ENCODE data around the gene ALDH3A1. TPM values are rescaled to one million over a fixed set of nuclear protein-coding genes. Genes with fewer than 3 reads are reported as not detected.

ALDH3A1 gene
- total RNA-seq, 1 donor from 2014 or later: 1.0 TPM

- Mint-ChIP-seq H3K27ac (no peak overlapping the region), H3K4me3 (ENCODE audit: low read depth) (no peak overlapping the region)
- no peak for DNase-seq (ENCODE audit: low spot score, unreplicated experiment)
Measured at GRCh38 chr17:19781488-19782458, 33.7 kb upstream of the ALDH3A1 start.

DNA sequence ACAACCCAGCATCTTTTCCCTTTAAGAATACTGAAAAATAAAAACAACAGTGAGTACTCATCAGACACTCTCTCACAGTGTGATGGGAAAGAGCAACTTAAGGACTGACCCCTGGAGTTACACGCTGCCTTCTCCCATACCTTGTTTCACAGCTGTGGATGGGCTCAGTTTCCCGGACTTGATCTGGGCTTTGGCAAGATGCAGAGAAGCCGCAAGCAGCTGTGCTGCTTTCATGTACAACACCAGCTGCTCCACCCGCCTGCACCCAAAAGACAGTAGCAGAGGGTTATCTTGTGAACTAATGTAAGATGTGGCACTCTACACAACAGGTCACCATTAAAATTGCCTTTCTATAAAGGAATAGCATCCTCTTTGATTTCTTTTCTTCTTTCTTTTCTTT lies 32.7 kb upstream of the ALDH3A1 start:
- TF ChIP-seq CTCF (IDR thresholded peaks at IDR 0.05; ENCODE audit: unreplicated experiment): no peak
- Mint-ChIP-seq H3K4me1 (ENCODE audit: low read depth) (no peaks in the 10 kb centered on the region), H3K9me3 (ENCODE audit: low read depth) (no peaks in the 10 kb centered on the region), H3K27me3 (no peaks in the 10 kb centered on the region), H3K27ac (no peak overlapping the region), H3K4me3 (ENCODE audit: low read depth) (no peak overlapping the region), H3K36me3 (ENCODE audit: insufficient read depth) (peaks cover 23% of the 10 kb centered on the region)
- DNase-seq (ENCODE audit: low spot score, unreplicated experiment): no peak

More at GRCh38 chr17:19781488-19782458, 33.7 kb upstream of the ALDH3A1 start:
- Mint-ChIP-seq H3K4me1 (ENCODE audit: low read depth) (no peaks in the 10 kb centered on the region), H3K9me3 (ENCODE audit: low read depth) (no peaks in the 10 kb centered on the region), H3K27me3 (no peaks in the 10 kb centered on the region), H3K36me3 (ENCODE audit: insufficient read depth) (peaks cover 20% of the 10 kb centered on the region)
- no peak for TF ChIP-seq CTCF (IDR thresholded peaks at IDR 0.05; ENCODE audit: unreplicated experiment)

DNA sequence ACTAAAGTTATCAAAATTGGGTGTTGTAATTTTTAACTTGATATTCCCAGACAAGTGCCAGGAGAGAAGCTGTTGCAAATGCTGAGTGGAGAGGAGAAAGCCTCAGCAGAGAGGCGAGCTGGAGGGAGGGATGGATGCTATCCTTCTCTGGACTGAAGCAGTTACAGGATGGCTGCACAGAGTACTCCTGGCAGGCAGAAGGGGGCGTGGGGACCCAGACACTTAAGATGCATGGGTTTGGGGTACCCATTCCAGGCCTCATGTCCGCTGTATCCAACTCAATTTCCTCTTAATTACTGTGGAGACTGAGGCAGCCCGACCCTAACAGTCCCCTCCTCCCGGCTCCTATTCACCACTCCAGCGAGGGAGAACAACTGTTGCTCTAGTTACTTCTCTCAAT lies 25.4 kb upstream of the ALDH3A1 start:
- Mint-ChIP-seq H3K9me3 (ENCODE audit: low read depth) (no peaks in the 10 kb centered on the region), H3K36me3 (ENCODE audit: insufficient read depth) (peaks cover 13% of the 10 kb centered on the region), H3K27ac (no peak overlapping the region), H3K4me3 (ENCODE audit: low read depth) (no peak overlapping the region), H3K4me1 (ENCODE audit: low read depth) (no peaks in the 10 kb centered on the region), H3K27me3 (no peaks in the 10 kb centered on the region)
- no peak for TF ChIP-seq CTCF (IDR thresholded peaks at IDR 0.05; ENCODE audit: unreplicated experiment)
- no peak for DNase-seq (ENCODE audit: low spot score, unreplicated experiment)

DNA sequence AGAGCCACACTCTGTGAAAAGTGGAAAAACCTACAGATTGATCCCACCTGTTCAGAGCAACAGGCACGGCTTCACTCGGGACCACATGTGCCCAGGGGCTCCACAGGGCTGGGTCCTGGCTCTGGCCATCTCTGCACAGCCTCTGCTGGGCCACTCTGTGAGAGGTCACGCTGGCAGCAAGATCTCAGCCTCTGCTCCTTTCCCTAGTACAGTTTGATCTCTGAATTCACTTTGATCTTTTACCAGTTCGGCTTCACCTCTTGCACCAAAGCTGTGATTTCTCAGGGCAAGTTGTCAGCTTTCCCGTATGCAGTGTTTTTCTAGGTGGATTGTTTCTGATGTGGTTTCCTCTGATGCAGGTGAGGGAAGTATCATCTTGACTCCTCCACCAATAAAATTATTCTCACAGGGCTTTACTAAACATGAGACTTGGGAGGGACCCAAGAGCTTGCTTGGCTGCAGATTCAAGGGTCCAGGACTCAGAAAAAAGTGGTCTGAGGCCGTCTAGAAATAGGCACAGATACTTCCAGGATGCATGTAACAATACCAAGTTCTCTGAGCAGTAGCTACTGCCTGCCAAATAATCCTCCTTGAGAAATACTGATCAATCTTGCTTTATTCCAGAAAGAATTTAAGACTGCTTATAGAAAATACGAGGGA lies 24.0 kb upstream of the ALDH3A1 start:
- Mint-ChIP-seq H3K4me3 (ENCODE audit: low read depth) (no peak overlapping the region), H3K27ac (no peak overlapping the region), H3K9me3 (ENCODE audit: low read depth) (no peaks in the 10 kb centered on the region), H3K36me3 (ENCODE audit: insufficient read depth) (peaks cover 11% of the 10 kb centered on the region), H3K4me1 (ENCODE audit: low read depth) (no peaks in the 10 kb centered on the region), H3K27me3 (no peaks in the 10 kb centered on the region)
- DNase-seq (ENCODE audit: low spot score, unreplicated experiment): no peak
- TF ChIP-seq CTCF (IDR thresholded peaks at IDR 0.05; ENCODE audit: unreplicated experiment): no peak

- Mint-ChIP-seq H3K4me1 (ENCODE audit: low read depth) (peaks cover 2% of the 10 kb centered on the region), H3K4me3 (ENCODE audit: low read depth) (no peak overlapping the region), H3K9me3 (ENCODE audit: low read depth) (no peaks in the 10 kb centered on the region), H3K27me3 (no peaks in the 10 kb centered on the region), H3K27ac (no peak overlapping the region), H3K36me3 (ENCODE audit: insufficient read depth) (peaks cover 6% of the 10 kb centered on the region)
- TF ChIP-seq CTCF (IDR thresholded peaks at IDR 0.05; ENCODE audit: unreplicated experiment): no peak
- no peak for DNase-seq (ENCODE audit: low spot score, unreplicated experiment)
Measured at GRCh38 chr17:19770985-19771735, 23.1 kb upstream of the ALDH3A1 start.

All from progenitor cell of endocrine pancreas (in vitro differentiated cells).